AG04449 (cell line): ENCODE data around the gene STK32B.

ENCODE experiments used
- CTCF ChIA-PET: fragments of 350-600 bp; formaldehyde crosslinking; extraction: SDS; loops from one replicate; lab custom pipeline; 2021; ENCODE audit warnings: antibody characterized with exemption; lab: Yijun Ruan, JAX
- POLR2A ChIA-PET: fragments of 400-600, 350-600 bp; formaldehyde crosslinking; extraction: SDS; loops from one replicate; lab custom pipeline; 2020; ENCODE audit warnings: antibody characterized with exemption, inconsistent platforms; lab: Yijun Ruan, JAX
- DNase-seq: peaks from one replicate; pipeline ENCODE4 v3.0.0-alpha.2; 2010; ENCODE audit warnings: low read depth, low spot score
- H3K4me3 ChIP-seq: 2 replicates; pipeline ENCODE4 v1.5.1; 2011; ENCODE audit warnings: low read depth, mild to moderate bottlenecking, control low read depth, low read length
- CTCF ChIP-seq: IDR thresholded peaks from one replicate; pipeline ENCODE4 v1.5.1; 2011; ENCODE audit warnings: mild to moderate bottlenecking, moderate library complexity, low read length, control low read depth, inconsistent platforms; ENCODE audit not compliant: insufficient read depth; ENCODE audit errors: missing control alignments

STK32B gene

GRCh38 chr4:5185551-5185950 is 134.3 kb downstream of the STK32B start:
- POLR2A ChIA-PET: no interaction called here

GRCh38 chr4:5186271-5187064 is 135.2 kb downstream of the STK32B start:
- no peak for TF ChIP-seq CTCF
- no peak for DNase-seq
- no peak overlapping the region for H3K4me3 ChIP-seq
- POLR2A ChIA-PET: no interaction called here
- CTCF ChIA-PET: no interaction called here

More at GRCh38 chr4:5185551-5185950, 134.3 kb downstream of the STK32B start:
- no peak for DNase-seq
- TF ChIP-seq CTCF: no peak
- no peak overlapping the region for H3K4me3 ChIP-seq
- CTCF ChIA-PET: no interaction called here

- no peak for TF ChIP-seq CTCF
- H3K4me3 ChIP-seq: no peak overlapping the region
- ChIA-PET POLR2A (no interaction called here), CTCF (no interaction called here)
- DNase-seq: no peak
Observed at GRCh38 chr4:5188130-5188529, 136.8 kb downstream of the STK32B start.

GRCh38 chr4:5191831-5192230 is 140.6 kb downstream of the STK32B start:
- ChIA-PET CTCF (no interaction called here), POLR2A (no interaction called here)
- no peak for DNase-seq
- TF ChIP-seq CTCF: no peak
- H3K4me3 ChIP-seq: no peak overlapping the region

- ChIA-PET CTCF (no interaction called here), POLR2A (no interaction called here)
- no peak for DNase-seq
- TF ChIP-seq CTCF: no peak
- no peak overlapping the region for H3K4me3 ChIP-seq
Observed at GRCh38 chr4:5192271-5192670, 141.0 kb downstream of the STK32B start.

GRCh38 chr4:5192678-5193077 is 141.4 kb downstream of the STK32B start:
- ChIA-PET CTCF (no interaction called here), POLR2A (no interaction called here)
- H3K4me3 ChIP-seq: no peak overlapping the region
- DNase-seq: no peak
- no peak for TF ChIP-seq CTCF
